ENCODE data around the gene SLC17A7.

The SLC17A7 gene

DNA sequence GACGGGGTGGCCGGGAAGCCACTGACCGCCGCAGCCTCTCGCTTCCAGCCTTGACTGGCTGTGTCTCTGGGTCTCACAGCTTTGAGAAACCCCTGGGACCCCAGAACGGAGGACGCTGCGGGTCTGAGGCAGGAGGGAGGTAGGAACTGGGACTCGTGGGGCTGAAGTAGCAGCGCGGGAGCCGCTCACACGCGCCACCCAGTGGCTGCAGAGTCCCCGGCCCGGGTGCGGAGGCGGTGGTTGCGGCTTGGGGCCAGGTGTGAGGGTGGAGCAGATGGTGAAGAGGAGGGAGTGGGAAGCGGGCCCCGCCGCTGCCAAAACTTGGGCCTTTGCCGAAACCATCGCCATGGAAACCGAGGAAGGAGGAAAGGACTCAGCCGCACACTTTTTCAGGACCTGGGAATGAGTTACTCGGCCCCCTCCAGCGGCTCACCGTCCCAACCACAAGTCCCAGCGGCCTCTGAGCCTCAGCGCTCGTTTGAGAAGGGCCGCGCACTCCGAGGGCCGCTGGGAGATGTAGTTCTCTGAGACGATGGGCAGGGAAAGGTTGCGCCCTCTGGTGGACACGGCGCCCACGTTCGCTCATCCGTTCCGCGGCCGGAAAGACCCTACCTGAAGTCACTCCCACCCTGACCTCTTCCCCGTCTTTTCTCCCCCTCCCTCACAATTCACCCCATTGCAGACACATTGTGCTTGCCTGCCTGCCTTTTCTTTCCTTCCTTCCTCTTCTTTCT lies 2.2 kb upstream of the SLC17A7 start:
- peak; percentile 91 for DNase-seq

- peak; percentile 53 for DNase-seq
These were observed 1.5 kb upstream of the SLC17A7 start for GRCh38 chr19:49442771-49443365.

GRCh38 chr19:49442354-49442753 lies 1.0 kb upstream of the SLC17A7 start:
- DNase-seq = no peak

- DNase-seq = no peak
These were observed 628 bp upstream of the SLC17A7 start for GRCh38 chr19:49441960-49442350.

- DNase-seq = no peak
These were observed 703 bp downstream of the SLC17A7 start for GRCh38 chr19:49440439-49441209.

GRCh38 chr19:49439836-49440235 lies 1.5 kb downstream of the SLC17A7 start:
- DNase-seq = no peak

- DNase-seq = no peak
These were observed 3.1 kb downstream of the SLC17A7 start for GRCh38 chr19:49438261-49438660.

DNA sequence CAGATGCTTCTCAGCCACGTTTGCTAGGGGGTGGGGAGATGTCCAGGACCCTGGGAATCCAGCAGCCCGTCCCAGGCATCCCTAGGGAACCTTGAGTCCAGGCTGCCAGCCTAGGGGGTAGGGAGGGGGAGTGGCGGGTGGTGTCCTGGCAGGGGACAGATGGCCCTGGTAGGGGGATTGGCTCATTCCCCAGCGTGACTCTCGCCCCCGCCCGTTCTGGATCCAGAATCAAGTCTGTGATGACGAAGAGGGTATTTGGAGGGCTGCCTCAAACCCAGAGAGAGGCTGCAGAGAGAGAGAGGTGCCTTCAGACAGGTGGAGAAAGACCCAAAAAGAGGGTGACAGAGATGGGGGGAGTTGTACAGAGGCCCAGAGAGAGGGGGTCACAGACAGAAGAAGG lies 4.1 kb downstream of the SLC17A7 start:
- no peak for DNase-seq

DNA sequence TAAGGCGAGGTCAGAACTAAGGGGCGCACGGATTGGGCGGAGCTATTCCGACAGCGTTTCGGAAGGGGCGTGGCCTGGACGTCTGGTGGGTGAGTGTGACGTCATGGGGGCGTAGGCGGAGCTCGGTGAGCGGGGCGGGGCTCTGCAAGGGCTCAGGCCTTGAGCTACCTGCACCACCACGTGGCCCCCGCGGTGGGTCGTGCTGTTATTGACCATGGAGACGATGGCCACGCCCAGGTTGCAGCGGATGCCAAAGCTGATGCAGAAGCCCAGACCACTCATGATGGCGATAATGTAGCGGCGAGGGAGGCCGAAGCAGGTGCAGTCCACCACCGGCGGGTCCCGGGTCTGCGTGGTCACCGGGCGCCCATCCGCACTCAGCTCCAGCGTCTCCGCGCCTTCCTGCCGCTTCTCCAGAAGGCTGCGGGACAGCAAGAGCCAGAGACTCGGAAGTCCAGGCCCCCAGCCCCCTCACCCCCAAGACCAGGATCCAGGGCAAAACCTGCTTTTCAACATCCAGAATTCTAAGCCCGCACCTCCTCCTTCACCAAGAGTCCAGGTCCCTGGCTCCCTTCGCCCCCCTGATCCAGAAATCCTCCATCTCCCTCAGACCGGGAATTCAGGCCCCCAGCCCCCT lies 4.8 kb downstream of the SLC17A7 start:
- DNase-seq = peak; percentile 53

DNA sequence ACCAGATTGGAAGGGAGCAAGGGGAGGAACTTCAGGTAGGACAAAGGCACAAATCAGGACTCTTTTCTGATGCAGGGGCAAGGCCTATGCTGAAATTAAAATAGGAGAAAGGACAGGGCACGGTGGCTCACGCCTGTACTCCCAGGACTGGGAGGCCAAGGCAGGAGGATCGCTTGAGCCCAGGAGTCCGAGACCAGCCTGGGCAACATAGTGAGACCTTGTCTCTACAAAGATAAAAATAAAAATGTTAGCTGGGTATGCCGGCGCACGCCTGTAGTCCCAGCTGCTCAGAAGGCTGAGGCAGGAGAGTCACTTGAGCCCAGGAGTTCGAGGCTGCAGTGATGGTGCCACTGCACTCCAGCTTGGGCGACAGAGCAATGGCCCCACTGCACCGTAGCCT lies 5.7 kb downstream of the SLC17A7 start:
- no peak for DNase-seq

DNA sequence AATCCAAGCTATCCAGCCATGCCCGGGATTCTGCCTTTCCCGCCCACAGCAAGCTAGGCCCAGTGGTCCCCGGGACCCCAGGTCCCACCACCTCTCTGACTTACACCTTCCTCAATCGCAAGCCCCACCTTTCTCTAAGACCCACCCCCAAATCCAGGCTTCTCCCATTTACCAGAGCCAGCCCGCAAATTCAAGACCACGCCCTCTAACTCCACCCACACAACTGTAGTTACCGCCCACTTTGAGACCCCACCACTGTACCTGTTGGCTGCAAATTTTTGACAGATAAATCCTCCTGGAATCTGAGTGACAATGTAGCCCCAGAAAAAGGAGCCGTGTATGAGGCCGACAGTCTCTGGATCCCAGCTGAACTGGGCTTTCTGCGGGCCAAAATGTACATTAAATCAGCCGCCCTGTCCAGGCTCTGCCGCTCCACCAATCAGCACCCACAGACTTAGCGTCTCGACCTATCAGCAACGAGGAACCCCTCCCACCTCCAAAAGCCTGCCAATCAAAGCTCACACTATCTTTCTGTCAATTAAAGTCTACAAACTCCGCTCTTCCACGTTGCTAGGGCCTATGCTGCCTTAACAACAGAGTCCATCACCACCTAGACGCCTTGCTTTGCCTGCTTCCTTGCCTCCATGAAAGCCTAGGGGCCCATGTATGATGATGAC lies 6.3 kb downstream of the SLC17A7 start:
- DNase-seq = no peak

GRCh38 chr19:49433240-49433901 lies 8.0 kb downstream of the SLC17A7 start:
- no peak for DNase-seq

- no peak for DNase-seq
These were observed 8.9 kb downstream of the SLC17A7 start for GRCh38 chr19:49432141-49433073.

DNA sequence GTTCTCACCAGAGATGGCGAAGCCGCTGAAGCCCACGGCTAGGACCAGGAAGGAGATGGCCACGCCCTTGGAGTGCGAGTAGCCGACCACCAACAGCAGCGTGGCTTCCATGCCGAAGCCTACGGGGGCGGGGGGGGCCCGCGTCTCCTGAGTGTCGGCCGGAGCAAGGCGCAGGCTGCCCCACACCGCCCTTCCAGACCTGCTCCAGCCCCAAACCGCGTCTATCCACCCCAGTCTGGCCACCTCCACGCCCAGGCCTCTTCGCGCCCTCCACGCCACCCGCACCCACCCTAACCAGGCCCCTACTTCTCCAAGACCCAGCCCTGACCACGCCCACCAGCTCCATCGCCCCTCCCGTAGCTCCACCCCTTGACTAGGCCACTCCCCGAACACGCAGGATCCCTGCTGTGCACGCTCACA lies 10.0 kb downstream of the SLC17A7 start:
- DNase-seq = no peak

GRCh38 chr19:49430678-49431329 lies 10.5 kb downstream of the SLC17A7 start:
- no peak for DNase-seq

DNA sequence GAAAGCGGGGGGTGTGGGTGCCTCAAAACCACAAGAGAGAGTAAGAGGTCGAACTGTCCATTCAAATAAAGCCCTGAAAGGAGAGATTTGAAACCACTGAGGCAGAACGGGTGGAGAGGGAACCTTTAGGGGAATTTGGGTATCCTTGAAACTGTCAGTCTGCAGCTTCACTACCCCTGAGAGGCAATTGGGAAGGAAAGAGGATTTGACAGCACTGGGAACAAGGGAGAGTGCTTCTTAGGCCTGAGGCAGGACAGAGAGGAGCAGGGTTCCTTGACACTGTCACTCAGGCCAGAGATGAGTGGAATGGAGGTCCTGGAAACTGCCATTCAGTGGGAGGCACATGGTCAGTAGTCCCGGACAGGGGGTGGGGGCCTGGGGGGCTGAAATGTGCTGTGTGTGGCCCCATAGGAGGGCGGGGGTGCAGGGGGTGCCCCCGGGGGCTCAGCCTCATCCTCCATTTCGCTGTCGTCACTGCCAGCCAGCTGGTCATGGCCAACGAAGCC lies 11.1 kb downstream of the SLC17A7 start:
- no peak for DNase-seq

DNA sequence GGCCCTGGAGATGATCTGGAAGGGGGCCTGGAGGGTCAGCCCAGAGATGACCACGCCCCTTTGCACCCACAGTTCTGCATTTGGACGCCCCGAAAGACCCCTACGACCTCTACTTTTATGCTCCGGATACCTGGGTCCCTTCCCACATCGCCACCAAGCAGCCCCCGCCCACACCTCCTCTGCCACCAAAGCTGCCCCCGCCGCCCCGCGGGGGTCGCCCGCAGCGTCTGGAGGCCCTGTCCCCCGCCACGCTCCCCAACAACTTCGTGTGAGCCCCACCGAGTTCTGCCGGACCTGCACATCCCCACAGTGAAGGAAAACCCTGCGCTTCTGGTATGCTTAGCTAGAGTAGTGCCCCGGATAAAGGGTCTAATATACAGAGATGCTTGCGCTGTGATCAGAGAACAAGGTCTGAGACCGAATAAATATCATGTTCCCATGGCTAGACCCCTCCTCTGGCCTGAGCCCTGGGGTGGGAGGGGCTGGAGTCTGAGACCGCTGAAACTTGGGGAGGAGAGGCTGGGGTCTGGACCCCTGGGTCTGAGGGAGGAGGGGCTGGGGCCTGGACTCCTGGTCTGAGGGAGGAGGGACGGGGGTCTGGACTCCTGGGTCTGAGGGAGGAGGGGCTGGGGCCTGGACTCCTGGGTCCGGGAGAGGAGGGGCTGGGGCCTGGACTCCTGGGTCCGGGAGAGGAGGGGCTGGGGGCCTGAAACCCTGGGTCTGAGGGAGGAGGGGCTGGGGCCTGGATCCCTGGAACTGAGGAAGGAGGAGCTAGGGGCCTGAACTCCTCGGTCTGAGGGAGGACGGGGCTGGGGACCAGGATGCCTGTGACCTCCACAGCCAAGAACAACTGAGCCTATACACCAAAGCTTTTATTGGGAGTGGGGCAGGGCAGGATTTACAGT lies 12.5 kb downstream of the SLC17A7 start:
- DNase-seq = no peak

DNA sequence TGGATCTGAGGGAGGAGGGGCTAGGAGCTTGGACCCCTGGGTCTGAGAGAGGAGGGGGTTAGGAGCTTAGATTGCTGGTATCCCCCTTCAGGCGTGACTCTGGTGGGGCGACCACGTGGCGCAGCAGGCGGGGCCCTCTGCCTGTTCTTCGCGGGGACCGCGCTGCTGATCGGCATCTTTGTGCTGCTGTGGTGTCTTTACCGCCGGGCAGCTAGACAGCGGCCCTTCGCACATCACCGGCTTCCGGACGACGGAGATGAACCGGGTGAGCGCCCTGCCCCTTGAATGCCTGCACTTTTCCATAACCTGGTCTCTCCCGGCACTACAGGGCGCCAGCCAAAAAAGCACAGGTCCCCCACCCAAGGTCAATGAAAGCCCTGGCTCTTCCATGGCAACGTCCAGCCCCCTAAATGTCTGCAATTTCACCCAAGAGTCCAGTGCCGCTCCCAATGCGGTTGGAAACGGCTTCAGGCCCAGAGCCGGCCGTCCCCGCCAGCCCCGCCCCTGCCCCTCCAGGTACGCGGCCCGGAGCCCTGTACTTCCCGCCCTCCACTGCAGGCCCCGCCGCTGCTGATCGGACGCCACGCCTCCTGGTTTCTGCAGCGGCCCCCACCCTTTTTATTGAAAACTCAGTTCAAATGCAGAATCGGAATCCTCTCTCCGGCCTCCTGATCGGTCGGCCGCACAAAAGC lies 13.3 kb downstream of the SLC17A7 start:
- no peak for DNase-seq

GRCh38 chr19:49427339-49427738 lies 14.0 kb downstream of the SLC17A7 start:
- no peak for DNase-seq

Measured in stimulated activated CD4-positive, alpha-beta T cell treated with anti-CD3 and anti-CD28 coated beads, Interleukin-12 subunit alpha, Interleukin-12 subunit beta, amount 100 ng/mL, for 4 hours (primary cell).